ENCODE measurements around the gene FOS.
"Not testable (repeated sequence)": the region's sequence is repeated elsewhere in the genome, so short reads cannot be mapped to it uniquely, and the experiment has no call there.

The FOS gene

GRCh38 chr14:75278422-75279152, at the start of gene FOS:
TSS of gene FOS (plus strand) at chr14:75278828. CDS start at chr14:75278983, 155 bp downstream.
- FAIRE-seq = no peak

GRCh38 chr14:75229661-75230139, 48.9 kb upstream of the FOS start:
- FAIRE-seq = no peak

- no peak for FAIRE-seq
Measured at GRCh38 chr14:75230140-75230792, 48.4 kb upstream of the FOS start.

GRCh38 chr14:75231320-75231719, 47.3 kb upstream of the FOS start:
- no peak for FAIRE-seq

- FAIRE-seq = no peak
Measured at GRCh38 chr14:75232191-75232590, 46.4 kb upstream of the FOS start.

GRCh38 chr14:75232597-75232996, 46.0 kb upstream of the FOS start:
- no peak for FAIRE-seq

- FAIRE-seq = no peak
Measured at GRCh38 chr14:75234173-75235115, 44.2 kb upstream of the FOS start.

GRCh38 chr14:75235198-75235597, 43.4 kb upstream of the FOS start:
- not testable (repeated sequence) for FAIRE-seq

- no peak for FAIRE-seq
Measured at GRCh38 chr14:75236467-75236866, 42.2 kb upstream of the FOS start.

GRCh38 chr14:75236901-75237419, 41.7 kb upstream of the FOS start:
- no peak for FAIRE-seq

GRCh38 chr14:75238756-75239455, 39.7 kb upstream of the FOS start:
- FAIRE-seq = no peak

- no peak for FAIRE-seq
Measured at GRCh38 chr14:75240781-75241180, 37.8 kb upstream of the FOS start.

- peak; percentile 95 for FAIRE-seq
Measured at GRCh38 chr14:75242546-75243273, 35.9 kb upstream of the FOS start.

GRCh38 chr14:75244121-75244520, 34.5 kb upstream of the FOS start:
- no peak for FAIRE-seq

- no peak for FAIRE-seq
Measured at GRCh38 chr14:75246546-75247285, 31.9 kb upstream of the FOS start.

GRCh38 chr14:75247286-75247922, 31.2 kb upstream of the FOS start:
- FAIRE-seq = no peak

- FAIRE-seq = no peak
Measured at GRCh38 chr14:75247939-75248338, 30.7 kb upstream of the FOS start.

- FAIRE-seq = no peak
Measured at GRCh38 chr14:75249251-75249957, 29.2 kb upstream of the FOS start.

GRCh38 chr14:75249958-75250336, 28.7 kb upstream of the FOS start:
- no peak for FAIRE-seq

- no peak for FAIRE-seq
Measured at GRCh38 chr14:75250800-75251199, 27.8 kb upstream of the FOS start.

Data from G401.6 (cell line).